GM12878 (cell line): Measurements from ENCODE around the gene FLT1. TPM values are rescaled to one million over a fixed set of nuclear protein-coding genes. Genes with fewer than 3 reads are reported as not detected.

ENCODE experiments used
- CREM ChIP-seq: IDR thresholded peaks from 2 replicates; pipeline ENCODE4 v1.6.1; 2014; ENCODE audit warnings: antibody characterized with exemption, low read depth
- EGR1 ChIP-seq, 2 experiments: IDR thresholded peaks; 1 replicate in 1 of 2; 2 replicates in 1 of 2; pipeline ENCODE4 v1.6.1; 2011 to 2012; ENCODE audit warnings: low read depth in 2 of 2, low read length in 2 of 2, borderline replicate concordance in 1 of 2, mild to moderate bottlenecking in 1 of 2, moderate library complexity in 1 of 2
- FOS ChIP-seq: IDR thresholded peaks from 3 replicates; pipeline ENCODE4 v1.6.1; 2011; ENCODE audit warnings: borderline replicate concordance; ENCODE audit not compliant: insufficient read length; ENCODE audit errors: extremely low read depth
- FOXK2 ChIP-seq: fragments of 450-650 bp; IDR thresholded peaks from 2 replicates; pipeline ENCODE4 v1.6.1; 2017; ENCODE audit warnings: mild to moderate bottlenecking, moderate library complexity
- FOXM1 ChIP-seq: IDR thresholded peaks from 2 replicates; pipeline ENCODE4 v1.6.1; 2012; ENCODE audit warnings: low read depth, mild to moderate bottlenecking, inconsistent platforms, low read length, moderate library complexity
- HDGF ChIP-seq: fragments of 450-650 bp; IDR thresholded peaks from 2 replicates; pipeline ENCODE4 v1.6.1; 2016; ENCODE audit warnings: antibody characterized with exemption
- JUNB ChIP-seq: IDR thresholded peaks from 2 replicates; pipeline ENCODE4 v1.6.1; 2016; ENCODE audit warnings: antibody characterized with exemption, mild to moderate bottlenecking
- NR2F1 ChIP-seq: fragments of 450-650 bp; conservative IDR thresholded peaks from 2 replicates; pipeline ENCODE4 v1.6.1; 2017; ENCODE audit warnings: mild to moderate bottlenecking
- NRF1 ChIP-seq: conservative IDR thresholded peaks from 2 replicates; pipeline ENCODE4 v1.6.1; 2011; ENCODE audit warnings: mild to moderate bottlenecking, low read depth, low read length, improper control_type of control experiment
- POLR2AphosphoS5 ChIP-seq: IDR thresholded peaks from 2 replicates; pipeline ENCODE4 v1.6.1; 2011; ENCODE audit warnings: mild to moderate bottlenecking, low read length, inconsistent platforms
- RB1 ChIP-seq: fragments of 450-650 bp; formaldehyde crosslinking; IDR thresholded peaks from 2 replicates; pipeline ENCODE4 v1.6.1; 2017; ENCODE audit warnings: mild to moderate bottlenecking, borderline replicate concordance
- RUNX3 ChIP-seq: IDR thresholded peaks from 2 replicates; pipeline ENCODE4 v1.6.1; 2012; ENCODE audit warnings: low read length, inconsistent platforms
- SP1 ChIP-seq: IDR thresholded peaks from one replicate; pipeline ENCODE4 v1.6.1; 2011; ENCODE audit warnings: low read depth, low read length
- STAT3 ChIP-seq: IDR thresholded peaks from 2 replicates; pipeline ENCODE4 v1.6.1; 2011; ENCODE audit warnings: low read depth, low read length, improper control_type of control experiment
- TAF1 ChIP-seq: IDR thresholded peaks from 2 replicates; pipeline ENCODE4 v1.6.1; 2011; ENCODE audit warnings: mild to moderate bottlenecking, low read depth, low read length, borderline replicate concordance
- TARDBP ChIP-seq: IDR thresholded peaks from 2 replicates; pipeline ENCODE4 v1.6.1; 2016; ENCODE audit warnings: borderline replicate concordance
- WRNIP1 ChIP-seq: IDR thresholded peaks from 2 replicates; pipeline ENCODE4 v1.6.1; 2011; ENCODE audit warnings: low read depth, low read length, improper control_type of control experiment, borderline replicate concordance
- ZBED1 ChIP-seq: IDR thresholded peaks from 2 replicates; pipeline ENCODE4 v1.6.1; 2016; ENCODE audit warnings: borderline replicate concordance
- polyA plus RNA-seq, 11 experiments: library from polyadenylated mRNA; depleted of rRNA in 4 of 11; unstranded in 6 of 11; stranded (reverse) in 5 of 11; fragments of >200 nt; fragmentation: Nextera tagmentation in 4 of 11; fragmentation: Illumina TruSeq in 1 of 11; extraction: Ambion mirVana in 4 of 11; extraction: Trizol in 1 of 11; gene quantifications; 1 replicate in 1 of 11; 2 replicates in 10 of 11; pipeline versions ENCODE4 v1.2.1 to v1.2.3, GENCODE V29; 2011 to 2016; ENCODE audit warnings: inconsistent platforms in 2 of 11, missing spikeins in 2 of 11, low read depth in 1 of 11
- total RNA-seq, 4 experiments: library from RNA; depleted of rRNA in 3 of 4; stranded (reverse); fragments of >200 nt in 3 of 4; fragmentation: Illumina TruSeq in 1 of 4; extraction: Trizol in 1 of 4; gene quantifications; 2 replicates each; pipeline versions ENCODE4 v1.2.1 to v1.2.3, GENCODE V29; 2013 to 2021
- TF ChIP-seq, protein P1 (sequence below): fragments of 450-650 bp; IDR thresholded peaks from 2 replicates; pipeline ENCODE4 v1.6.1; 2014; ENCODE audit warnings: mild to moderate bottlenecking
- TF ChIP-seq, protein P2 (sequence below): fragments of 450-650 bp; IDR thresholded peaks from 2 replicates; pipeline ENCODE4 v1.6.1; 2017; ENCODE audit warnings: borderline replicate concordance
- TF ChIP-seq, protein P3 (sequence below): fragments of 450-650 bp; IDR thresholded peaks from 2 replicates; pipeline ENCODE4 v1.6.1; 2016; ENCODE audit warnings: mild to moderate bottlenecking
- TF ChIP-seq, protein P4 (sequence below): fragments of 450-650 bp; formaldehyde crosslinking; IDR thresholded peaks from 2 replicates; pipeline ENCODE4 v1.5.0; 2022; ENCODE audit warnings: mild to moderate bottlenecking, missing genetic modification characterization
- TF ChIP-seq, protein P5 (sequence below): fragments of 450-650 bp; conservative IDR thresholded peaks from 2 replicates; pipeline ENCODE4 v1.6.1; 2017; ENCODE audit warnings: mild to moderate bottlenecking, moderate library complexity

The FLT1 gene
- total and polyA plus RNA-seq, 10 of the 15 experiments (the other 5 are each of a cell fraction or from before 2014, with no cell fraction given) = 0.55 to 5.6 (median 0.84) TPM

DNA sequence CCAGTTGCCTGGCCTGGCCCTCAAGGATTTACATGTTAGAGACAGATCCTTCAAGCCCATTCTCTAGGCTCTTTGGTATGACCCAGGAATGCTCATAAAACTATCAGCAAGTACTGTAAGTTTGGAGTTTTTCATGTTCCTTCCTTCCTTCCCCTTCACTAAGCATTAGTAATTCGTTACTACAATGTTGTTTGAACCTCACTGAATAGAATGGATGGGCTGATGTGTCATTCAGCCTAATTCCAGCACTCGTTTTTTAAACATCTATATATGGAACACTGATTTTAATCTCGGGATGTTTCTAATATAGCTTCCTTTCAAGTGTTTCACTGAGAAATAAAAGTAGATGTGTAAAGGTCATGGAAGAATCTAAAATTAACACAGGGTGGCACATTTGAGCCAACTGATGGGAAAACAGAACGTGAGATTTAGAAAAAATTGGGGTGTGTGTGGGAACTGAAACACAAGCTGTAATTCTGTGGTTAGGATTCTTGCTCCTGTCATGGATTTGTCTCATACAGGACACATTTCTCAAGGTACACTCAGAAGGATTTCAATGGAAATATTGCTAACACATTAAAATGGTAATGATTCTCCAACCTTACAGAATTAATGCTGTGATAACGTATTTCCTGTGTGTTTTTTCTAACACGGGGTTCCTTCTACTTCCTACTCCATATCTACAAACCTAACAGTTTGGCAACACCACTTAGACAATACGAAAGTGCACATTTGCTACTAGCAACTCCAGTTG lies 93.4 kb downstream of the FLT1 start (continued):
- TF ChIP-seq WRNIP1 = no peak
- no peak for TF ChIP-seq CREM
- 0 out of 2 replicates have a peak, but pooled peaks have one; percentile 12 for TF ChIP-seq ZBED1
- peak; percentile 89 for TF ChIP-seq RUNX3
- no peak for TF ChIP-seq NRF1
- peak; percentile 73; the same call in 1 of the 2 replicates for TF ChIP-seq FOXM1
- TF ChIP-seq EGR1 (IDR thresholded peaks at IDR 0.05; ENCODE audit: borderline replicate concordance in 1 of 2, low read depth in 2 of 2, low read length in 2 of 2) = no peak
- no peak for TF ChIP-seq TAF1
- TF ChIP-seq, protein P1, sequence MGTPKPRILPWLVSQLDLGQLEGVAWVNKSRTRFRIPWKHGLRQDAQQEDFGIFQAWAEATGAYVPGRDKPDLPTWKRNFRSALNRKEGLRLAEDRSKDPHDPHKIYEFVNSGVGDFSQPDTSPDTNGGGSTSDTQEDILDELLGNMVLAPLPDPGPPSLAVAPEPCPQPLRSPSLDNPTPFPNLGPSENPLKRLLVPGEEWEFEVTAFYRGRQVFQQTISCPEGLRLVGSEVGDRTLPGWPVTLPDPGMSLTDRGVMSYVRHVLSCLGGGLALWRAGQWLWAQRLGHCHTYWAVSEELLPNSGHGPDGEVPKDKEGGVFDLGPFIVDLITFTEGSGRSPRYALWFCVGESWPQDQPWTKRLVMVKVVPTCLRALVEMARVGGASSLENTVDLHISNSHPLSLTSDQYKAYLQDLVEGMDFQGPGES = no peak
- peak; percentile 45 for TF ChIP-seq JUNB
- no peak for TF ChIP-seq RB1
- TF ChIP-seq TARDBP = no peak
- no peak for TF ChIP-seq SP1
- TF ChIP-seq, protein P2, sequence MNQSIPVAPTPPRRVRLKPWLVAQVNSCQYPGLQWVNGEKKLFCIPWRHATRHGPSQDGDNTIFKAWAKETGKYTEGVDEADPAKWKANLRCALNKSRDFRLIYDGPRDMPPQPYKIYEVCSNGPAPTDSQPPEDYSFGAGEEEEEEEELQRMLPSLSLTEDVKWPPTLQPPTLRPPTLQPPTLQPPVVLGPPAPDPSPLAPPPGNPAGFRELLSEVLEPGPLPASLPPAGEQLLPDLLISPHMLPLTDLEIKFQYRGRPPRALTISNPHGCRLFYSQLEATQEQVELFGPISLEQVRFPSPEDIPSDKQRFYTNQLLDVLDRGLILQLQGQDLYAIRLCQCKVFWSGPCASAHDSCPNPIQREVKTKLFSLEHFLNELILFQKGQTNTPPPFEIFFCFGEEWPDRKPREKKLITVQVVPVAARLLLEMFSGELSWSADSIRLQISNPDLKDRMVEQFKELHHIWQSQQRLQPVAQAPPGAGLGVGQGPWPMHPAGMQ = no peak
- TF ChIP-seq NR2F1 = no peak
- TF ChIP-seq, protein P3, sequence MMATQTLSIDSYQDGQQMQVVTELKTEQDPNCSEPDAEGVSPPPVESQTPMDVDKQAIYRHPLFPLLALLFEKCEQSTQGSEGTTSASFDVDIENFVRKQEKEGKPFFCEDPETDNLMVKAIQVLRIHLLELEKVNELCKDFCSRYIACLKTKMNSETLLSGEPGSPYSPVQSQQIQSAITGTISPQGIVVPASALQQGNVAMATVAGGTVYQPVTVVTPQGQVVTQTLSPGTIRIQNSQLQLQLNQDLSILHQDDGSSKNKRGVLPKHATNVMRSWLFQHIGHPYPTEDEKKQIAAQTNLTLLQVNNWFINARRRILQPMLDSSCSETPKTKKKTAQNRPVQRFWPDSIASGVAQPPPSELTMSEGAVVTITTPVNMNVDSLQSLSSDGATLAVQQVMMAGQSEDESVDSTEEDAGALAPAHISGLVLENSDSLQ = no peak
- no peak for TF ChIP-seq HDGF
- TF ChIP-seq, protein P4, sequence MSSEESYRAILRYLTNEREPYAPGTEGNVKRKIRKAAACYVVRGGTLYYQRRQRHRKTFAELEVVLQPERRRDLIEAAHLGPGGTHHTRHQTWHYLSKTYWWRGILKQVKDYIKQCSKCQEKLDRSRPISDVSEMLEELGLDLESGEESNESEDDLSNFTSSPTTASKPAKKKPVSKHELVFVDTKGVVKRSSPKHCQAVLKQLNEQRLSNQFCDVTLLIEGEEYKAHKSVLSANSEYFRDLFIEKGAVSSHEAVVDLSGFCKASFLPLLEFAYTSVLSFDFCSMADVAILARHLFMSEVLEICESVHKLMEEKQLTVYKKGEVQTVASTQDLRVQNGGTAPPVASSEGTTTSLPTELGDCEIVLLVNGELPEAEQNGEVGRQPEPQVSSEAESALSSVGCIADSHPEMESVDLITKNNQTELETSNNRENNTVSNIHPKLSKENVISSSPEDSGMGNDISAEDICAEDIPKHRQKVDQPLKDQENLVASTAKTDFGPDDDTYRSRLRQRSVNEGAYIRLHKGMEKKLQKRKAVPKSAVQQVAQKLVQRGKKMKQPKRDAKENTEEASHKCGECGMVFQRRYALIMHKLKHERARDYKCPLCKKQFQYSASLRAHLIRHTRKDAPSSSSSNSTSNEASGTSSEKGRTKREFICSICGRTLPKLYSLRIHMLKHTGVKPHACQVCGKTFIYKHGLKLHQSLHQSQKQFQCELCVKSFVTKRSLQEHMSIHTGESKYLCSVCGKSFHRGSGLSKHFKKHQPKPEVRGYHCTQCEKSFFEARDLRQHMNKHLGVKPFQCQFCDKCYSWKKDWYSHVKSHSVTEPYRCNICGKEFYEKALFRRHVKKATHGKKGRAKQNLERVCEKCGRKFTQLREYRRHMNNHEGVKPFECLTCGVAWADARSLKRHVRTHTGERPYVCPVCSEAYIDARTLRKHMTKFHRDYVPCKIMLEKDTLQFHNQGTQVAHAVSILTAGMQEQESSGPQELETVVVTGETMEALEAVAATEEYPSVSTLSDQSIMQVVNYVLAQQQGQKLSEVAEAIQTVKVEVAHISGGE (CRISPR knock-in tag) = no peak
- TF ChIP-seq STAT3 = no peak
- no peak for TF ChIP-seq POLR2AphosphoS5
- no peak for TF ChIP-seq FOS
- no peak for TF ChIP-seq FOXK2
- TF ChIP-seq, protein P5, sequence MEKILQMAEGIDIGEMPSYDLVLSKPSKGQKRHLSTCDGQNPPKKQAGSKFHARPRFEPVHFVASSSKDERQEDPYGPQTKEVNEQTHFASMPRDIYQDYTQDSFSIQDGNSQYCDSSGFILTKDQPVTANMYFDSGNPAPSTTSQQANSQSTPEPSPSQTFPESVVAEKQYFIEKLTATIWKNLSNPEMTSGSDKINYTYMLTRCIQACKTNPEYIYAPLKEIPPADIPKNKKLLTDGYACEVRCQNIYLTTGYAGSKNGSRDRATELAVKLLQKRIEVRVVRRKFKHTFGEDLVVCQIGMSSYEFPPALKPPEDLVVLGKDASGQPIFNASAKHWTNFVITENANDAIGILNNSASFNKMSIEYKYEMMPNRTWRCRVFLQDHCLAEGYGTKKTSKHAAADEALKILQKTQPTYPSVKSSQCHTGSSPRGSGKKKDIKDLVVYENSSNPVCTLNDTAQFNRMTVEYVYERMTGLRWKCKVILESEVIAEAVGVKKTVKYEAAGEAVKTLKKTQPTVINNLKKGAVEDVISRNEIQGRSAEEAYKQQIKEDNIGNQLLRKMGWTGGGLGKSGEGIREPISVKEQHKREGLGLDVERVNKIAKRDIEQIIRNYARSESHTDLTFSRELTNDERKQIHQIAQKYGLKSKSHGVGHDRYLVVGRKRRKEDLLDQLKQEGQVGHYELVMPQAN = no peak
